Neuronal stem cell (in vitro differentiated cells): ENCODE results near the gene OR52B6.

Source experiments
- DNase-seq: peaks from one replicate; pipeline ENCODE4 v3.0.0-alpha.2; 2013; ENCODE audit warnings: low spot score
- H2AFZ ChIP-seq: one replicate; pipeline ENCODE4 v1.6.1; 2013; ENCODE audit warnings: mild to moderate bottlenecking, low read length, inconsistent platforms
- H2AK5ac ChIP-seq: 2 replicates; pipeline ENCODE4 v1.6.1; 2013; ENCODE audit warnings: low read depth, mild to moderate bottlenecking, inconsistent platforms, low read length, moderate library complexity, mixed read lengths
- H2BK120ac ChIP-seq: 2 replicates; pipeline ENCODE4 v1.6.1; 2013; ENCODE audit warnings: low read depth, mild to moderate bottlenecking, inconsistent platforms, low read length, moderate library complexity, mixed read lengths
- H2BK12ac ChIP-seq: one replicate; pipeline ENCODE4 v1.6.1; 2013; ENCODE audit warnings: low read length, inconsistent platforms
- H2BK15ac ChIP-seq: 2 replicates; pipeline ENCODE4 v1.6.1; 2013; ENCODE audit warnings: mild to moderate bottlenecking, low read length, inconsistent platforms, mixed read lengths
- H2BK5ac ChIP-seq: one replicate; pipeline ENCODE4 v1.6.1; 2013; ENCODE audit warnings: inconsistent platforms, mild to moderate bottlenecking, low read length, moderate library complexity
- H3K14ac ChIP-seq: one replicate; pipeline ENCODE4 v1.6.1; 2013; ENCODE audit warnings: low read length, inconsistent platforms
- H3K18ac ChIP-seq: 2 replicates; pipeline ENCODE4 v1.6.1; 2013; ENCODE audit warnings: low read length, inconsistent platforms
- H3K23ac ChIP-seq: 2 replicates; pipeline ENCODE4 v1.6.1; 2013; ENCODE audit warnings: low read depth, mild to moderate bottlenecking, mixed read lengths, low read length, inconsistent platforms; ENCODE audit not compliant: poor library complexity
- H3K27ac ChIP-seq: replicated peaks from 3 replicates; pipeline ENCODE4 v1.5.1; 2013; ENCODE audit warnings: low read length, inconsistent platforms
- H3K27me3 ChIP-seq, 3 experiments: 2 replicates each; pipeline ENCODE4 v1.6.1; 2013; ENCODE audit warnings: low read length in 3 of 3, mild to moderate bottlenecking in 2 of 3, inconsistent platforms in 1 of 3, low read depth in 1 of 3, mixed read lengths in 1 of 3, moderate library complexity in 1 of 3; ENCODE audit not compliant: control insufficient read depth in 3 of 3, insufficient read depth in 3 of 3
- H3K36me3 ChIP-seq, 2 donors: replicated peaks in 1 of 2; 2 replicates each; pipeline ENCODE4 v1.6.1; 2013; ENCODE audit warnings: low read length in 2 of 2; ENCODE audit not compliant: control insufficient read depth in 2 of 2, insufficient read depth in 2 of 2
- H3K4ac ChIP-seq: 2 replicates; pipeline ENCODE4 v1.6.1; 2013; ENCODE audit warnings: inconsistent platforms, mild to moderate bottlenecking, low read length, moderate library complexity
- H3K4me1 ChIP-seq, 2 donors: 1 replicate in 1 of 2; 2 replicates in 1 of 2; pipeline ENCODE4 v1.6.1; 2013; ENCODE audit warnings: low read length in 2 of 2, low read depth in 1 of 2; ENCODE audit not compliant: control insufficient read depth in 2 of 2, insufficient read depth in 1 of 2
- H3K4me2 ChIP-seq: one replicate; pipeline ENCODE4 v1.6.1; 2013; ENCODE audit warnings: mild to moderate bottlenecking, low read length, inconsistent platforms; ENCODE audit not compliant: insufficient read depth, poor library complexity, severe bottlenecking
- H3K4me3 ChIP-seq, 2 donors: 2 replicates each; pipeline ENCODE4 v1.5.1; 2013; ENCODE audit warnings: low read length in 2 of 2, mild to moderate bottlenecking in 2 of 2, inconsistent platforms in 1 of 2, moderate library complexity in 1 of 2
- H3K79me1 ChIP-seq: one replicate; pipeline ENCODE4 v1.6.1; 2013; ENCODE audit warnings: low read depth, mild to moderate bottlenecking, inconsistent platforms, low read length, moderate library complexity
- H3K9ac ChIP-seq: one replicate; pipeline ENCODE4 v1.6.1; 2013; ENCODE audit warnings: mild to moderate bottlenecking, low read depth, low read length, inconsistent platforms; ENCODE audit not compliant: poor library complexity
- H3K9me3 ChIP-seq, 2 donors: replicated peaks in 1 of 2; 2 replicates each; pipeline versions ENCODE3 to v1.6.1; 2013; ENCODE audit warnings: low read length in 2 of 2, mild to moderate bottlenecking in 2 of 2, inconsistent platforms in 1 of 2, low read depth in 1 of 2, mixed read lengths in 1 of 2, moderate library complexity in 1 of 2; ENCODE audit not compliant: control insufficient read depth in 2 of 2, insufficient read depth in 1 of 2
- H4K8ac ChIP-seq: one replicate; pipeline ENCODE4 v1.6.1; 2013; ENCODE audit warnings: low read depth, mild to moderate bottlenecking, inconsistent platforms, low read length, moderate library complexity
- H4K91ac ChIP-seq: one replicate; pipeline ENCODE4 v1.6.1; 2013; ENCODE audit warnings: low read length, low read depth, mild to moderate bottlenecking, inconsistent platforms; ENCODE audit not compliant: poor library complexity
- WGBS, 2 donors: extraction: QIAGEN DNeasy Blood & Tissue Kit; methylation state at CpG; one replicate each; pipeline ENCODE4 v1.1.7; 2013; ENCODE audit warnings: missing lambda C conversion rate in 2 of 2, mixed read lengths in 1 of 2; ENCODE audit not compliant: insufficient read length in 2 of 2, insufficient replicate concordance in 1 of 2; ENCODE audit errors: extremely low coverage in 2 of 2; 5-methylcytosine and 5-hydroxymethylcytosine counted together

Gene OR52B6

GRCh38 chr11:5618807-5619206 lies 38.1 kb downstream of the OR52B6 start:
- Histone ChIP-seq H3K9ac (no peak overlapping the region), H3K4me1 (peaks cover 0 to 1% of the 10 kb centered on the region in 2 donors), H2BK15ac (no peak overlapping the region), H3K4me3 (no peak overlapping the region), H3K9me3 (no peaks in the 10 kb centered on the region), H2AK5ac (no peak overlapping the region), H3K18ac (no peak overlapping the region), H3K23ac (no peak overlapping the region), H2BK5ac (no peak overlapping the region), H3K4me2 (no peak overlapping the region), H2AFZ (no peak overlapping the region), H3K27ac (no peak overlapping the region), H2BK12ac (no peak overlapping the region), H3K14ac (no peak overlapping the region), H3K4ac (no peak overlapping the region), H4K91ac (no peak overlapping the region), H4K8ac (no peak overlapping the region), H3K36me3 (no peaks in the 10 kb centered on the region), H2BK120ac (no peak overlapping the region), H3K27me3 (no peaks in the 10 kb centered on the region), H3K79me1 (no peaks in the 10 kb centered on the region)
- whole genome bisulfite sequencing, 2 donors = no CpG with 5 or more reads among the region's 3 CpGs
- no peak for DNase-seq

- no peak for DNase-seq
These were observed 40.2 kb downstream of the OR52B6 start for GRCh38 chr11:5620651-5621521.

GRCh38 chr11:5621580-5621979 lies 40.9 kb downstream of the OR52B6 start:
- Histone ChIP-seq H3K27me3 (no peaks in the 10 kb centered on the region), H3K4me3 (no peak overlapping the region), H3K4me2 (no peak overlapping the region), H2AK5ac (no peak overlapping the region), H3K4ac (no peak overlapping the region), H3K18ac (no peak overlapping the region), H3K9me3 (no peaks in the 10 kb centered on the region), H2BK12ac (no peak overlapping the region), H4K91ac (no peak overlapping the region), H2BK5ac (no peak overlapping the region), H3K9ac (no peak overlapping the region), H3K36me3 (no peaks in the 10 kb centered on the region), H2AFZ (no peak overlapping the region), H3K14ac (no peak overlapping the region), H4K8ac (no peak overlapping the region), H3K27ac (no peak overlapping the region), H3K4me1 (peaks cover 3 to 7% of the 10 kb centered on the region in 2 donors), H2BK15ac (no peak overlapping the region), H3K23ac (no peak overlapping the region), H3K79me1 (no peaks in the 10 kb centered on the region), H2BK120ac (no peak overlapping the region)
- no peak for DNase-seq

More at GRCh38 chr11:5620651-5621521, 40.2 kb downstream of the OR52B6 start:
- no CpG with 5 or more reads among the region's 3 CpGs for WGBS, 2 donors
- H3K18ac ChIP-seq = no peak overlapping the region
- no peaks in the 10 kb centered on the region for H3K36me3 ChIP-seq
- H3K9ac ChIP-seq = no peak overlapping the region
- H3K4me3 ChIP-seq = no peak overlapping the region
- no peak overlapping the region for H3K27ac ChIP-seq
- no peak overlapping the region for H2BK5ac ChIP-seq
- no peak overlapping the region for H2AFZ ChIP-seq
- no peak overlapping the region for H2BK15ac ChIP-seq
- peaks cover 3 to 7% of the 10 kb centered on the region in 2 donors for H3K4me1 ChIP-seq
- no peak overlapping the region for H3K4ac ChIP-seq
- H3K27me3 ChIP-seq = no peaks in the 10 kb centered on the region
- H3K79me1 ChIP-seq = no peaks in the 10 kb centered on the region
- no peak overlapping the region for H2AK5ac ChIP-seq
- no peaks in the 10 kb centered on the region for H3K9me3 ChIP-seq
- H3K23ac ChIP-seq = no peak overlapping the region
- H2BK12ac ChIP-seq = no peak overlapping the region
- no peak overlapping the region for H3K4me2 ChIP-seq
- no peak overlapping the region for H3K14ac ChIP-seq
- H4K8ac ChIP-seq = no peak overlapping the region
- H4K91ac ChIP-seq = no peak overlapping the region
- H2BK120ac ChIP-seq = no peak overlapping the region

DNA sequence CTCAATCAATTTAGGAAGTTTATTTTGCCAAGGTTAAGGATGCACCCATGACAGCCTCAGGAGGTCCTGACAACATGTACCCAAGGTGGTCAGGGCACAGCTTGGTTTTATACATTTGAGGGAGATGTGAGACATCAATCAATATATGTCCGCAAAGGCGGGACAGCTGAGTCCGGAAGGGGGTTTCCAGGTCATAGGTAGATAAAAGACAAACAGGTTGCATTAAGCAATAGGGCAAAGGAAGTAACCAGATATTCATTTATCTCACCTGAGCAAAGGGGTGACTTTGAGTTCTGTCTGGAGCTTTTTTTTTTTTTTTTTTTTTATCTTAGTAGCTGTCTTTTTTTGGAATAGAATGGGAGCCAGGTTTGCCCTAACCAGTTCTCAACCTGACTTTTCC lies 42.1 kb downstream of the OR52B6 start:
- Histone ChIP-seq H2AK5ac (no peak overlapping the region), H3K4me3 (no peak overlapping the region), H2BK15ac (no peak overlapping the region), H3K23ac (no peak overlapping the region), H3K9ac (no peak overlapping the region), H2BK12ac (no peak overlapping the region), H3K4me2 (no peak overlapping the region), H4K91ac (no peak overlapping the region), H3K36me3 (no peaks in the 10 kb centered on the region), H3K14ac (no peak overlapping the region), H3K4me1 (peaks cover 3 to 7% of the 10 kb centered on the region in 2 donors), H3K79me1 (no peaks in the 10 kb centered on the region), H3K18ac (no peak overlapping the region), H2BK5ac (no peak overlapping the region), H3K9me3 (no peaks in the 10 kb centered on the region), H4K8ac (no peak overlapping the region), H3K4ac (no peak overlapping the region), H2AFZ (no peak overlapping the region), H3K27me3 (no peaks in the 10 kb centered on the region), H2BK120ac (no peak overlapping the region), H3K27ac (no peak overlapping the region)
- no peak for DNase-seq
- WGBS, 2 donors = no CpG with 5 or more reads among the region's 3 CpGs
